Transverse colon (tissue), 4 donors: ENCODE results near the gene VWA8. TPM values are rescaled to one million over a fixed set of nuclear protein-coding genes. Genes with fewer than 3 reads are reported as not detected.
"Not testable (repeated sequence)": the region's sequence is repeated elsewhere in the genome, so short reads cannot be mapped to it uniquely, and the experiment has no call there.

Experiments used
- DNase-seq: peaks from one replicate; pipeline ENCODE4 v3.0.0-alpha.2; 2019
- H3K27ac ChIP-seq, 4 donors: fragments of 200-600 bp; sonication (generic); 2 replicates each; pipeline ENCODE4 v1.5.1; 2016 to 2018; ENCODE audit warnings: inconsistent platforms in 4 of 4
- H3K27me3 ChIP-seq: fragments of 200-600 bp; sonication (generic); 2 replicates; pipeline ENCODE4 v1.5.1; 2017; ENCODE audit warnings: inconsistent platforms
- H3K36me3 ChIP-seq, 4 donors: fragments of 200-600 bp; sonication (generic); 2 replicates each; pipeline ENCODE4 v1.5.1; 2017 to 2019; ENCODE audit warnings: inconsistent platforms in 4 of 4
- H3K4me1 ChIP-seq, 4 donors: fragments of 200-600 bp; sonication (generic); 2 replicates each; pipeline ENCODE4 v1.5.1; 2017 to 2020; ENCODE audit warnings: inconsistent platforms in 4 of 4
- H3K4me3 ChIP-seq, 4 donors: fragments of 200-600 bp; sonication (generic); 1 replicate in 1 of 4; 2 replicates in 3 of 4; pipeline versions ENCODE4 v1.5.1 to v1.6.1; 2017 to 2019; ENCODE audit warnings: inconsistent platforms in 4 of 4
- H3K9me3 ChIP-seq, 2 donors: fragments of 200-600 bp; sonication (generic); 2 replicates each; pipeline ENCODE4 v1.5.1; 2017 to 2019; ENCODE audit warnings: inconsistent platforms in 2 of 2
- CTCF ChIP-seq, 5 experiments: fragments of 200-600 bp in 3 of 5; fragments of 450-650 bp in 2 of 5; sonication (generic) in 3 of 5; IDR thresholded peaks; 1 replicate in 2 of 5; 2 replicates in 3 of 5; pipeline ENCODE4 v1.5.1; 2016 to 2017; ENCODE audit warnings: antibody characterized with exemption in 5 of 5, inconsistent platforms in 3 of 5, mild to moderate bottlenecking in 2 of 5, moderate library complexity in 1 of 5
- EP300 ChIP-seq: sonication (generic); formaldehyde crosslinking; IDR thresholded peaks from one replicate; pipeline ENCODE4 v1.6.1; 2017; ENCODE audit warnings: antibody characterized with exemption, low read depth
- POLR2A ChIP-seq: fragments of 450-650 bp; IDR thresholded peaks from one replicate; pipeline ENCODE4 v1.6.1; 2016; ENCODE audit warnings: antibody characterized with exemption, mild to moderate bottlenecking, moderate library complexity
- POLR2AphosphoS5 ChIP-seq, 3 donors: sonication (generic); formaldehyde crosslinking; IDR thresholded peaks; one replicate each; pipeline ENCODE4 v1.6.1; 2016; ENCODE audit warnings: antibody characterized with exemption in 3 of 3
- WGBS, 2 donors: methylation state at CpG; one replicate each; pipeline ENCODE4 v1.1.5; 2018; ENCODE audit warnings: low coverage in 1 of 2; 5-methylcytosine and 5-hydroxymethylcytosine counted together
- in situ Hi-C, 4 donors: fragments of 200-750 bp; cut with MboI; loops; one replicate each; pipeline versions ENCODE4 v1.15.0 to v1.15.1; 2017; ENCODE audit warnings: low sequenced_read_pairs in 3 of 4, low pct_ligation_motif_present in 1 of 4, low pct_unique_long_range_greater_than_20kb in 1 of 4
- intact Hi-C: fragments of 100-400 bp; cut with DNase I; formaldehyde crosslinking; loops from one replicate; pipeline ENCODE4 v1.15.1; 2023; ENCODE audit warnings: low total_unique reads
- total RNA-seq, 4 donors: library from RNA; depleted of rRNA; stranded (reverse); fragments of >200 nt; gene quantifications; one replicate each; pipeline ENCODE4 v1.1.0, GENCODE V29; 2016

Gene VWA8
- total RNA-seq, 4 donors from 2014 or later: 12.7 to 65.1 (median 35.0) TPM

GRCh38 chr13:41543664-41544300 is 417.1 kb downstream of the VWA8 start:
- no peak overlapping the region for H3K27ac ChIP-seq
- in situ Hi-C loops: no loop called here
- 86% methylated on average over 7 of the region's 7 CpGs; no CpG with 5 or more reads in 1 of the 2 donors for WGBS, 2 donors

DNA sequence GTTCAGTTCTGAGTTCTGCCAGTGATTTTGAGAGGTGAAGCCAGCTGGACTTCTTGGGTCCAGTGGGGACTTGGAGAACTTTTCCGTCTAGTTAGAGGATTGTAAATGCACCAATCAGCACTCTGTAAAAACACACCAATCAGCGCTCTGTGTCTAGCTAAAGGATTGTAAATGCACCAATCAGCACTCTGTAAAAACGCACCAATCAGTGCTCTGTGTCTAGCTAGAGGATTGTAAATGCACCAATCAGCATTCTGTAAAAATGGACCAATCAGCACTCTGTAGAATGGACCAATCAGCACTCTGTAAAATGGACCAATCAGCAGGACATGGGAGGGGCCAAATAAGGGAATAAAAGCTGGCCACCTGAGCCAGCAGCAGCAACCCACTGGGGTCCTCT is 418.1 kb downstream of the VWA8 start:
- 97% methylated on average over 3 of the region's 3 CpGs; no CpG with 5 or more reads in 1 of the 2 donors for WGBS, 2 donors
- DNase-seq, H3K9me3 ChIP-seq: not testable (repeated sequence)

More at GRCh38 chr13:41543664-41544300, 417.1 kb downstream of the VWA8 start:
- H3K36me3 ChIP-seq: no peaks in the 10 kb centered on the region
- no peaks in the 10 kb centered on the region for H3K27me3 ChIP-seq
- H3K4me3 ChIP-seq: no peak overlapping the region
- peaks cover 0 to 12% (median 5%) of the 10 kb centered on the region in 4 donors for H3K4me1 ChIP-seq
- TF ChIP-seq POLR2AphosphoS5 (IDR thresholded peaks at IDR 0.05): no peak
- TF ChIP-seq EP300: no peak
- TF ChIP-seq CTCF (IDR thresholded peaks at IDR 0.05): no peak
- no peak for TF ChIP-seq POLR2A
- intact Hi-C loops: no loop called here
- DNase-seq: no peak
- no peaks in the 10 kb centered on the region for H3K9me3 ChIP-seq

GRCh38 chr13:41542281-41542680 is 418.6 kb downstream of the VWA8 start:
- 93 to 100% methylated on average over 1 to 10 of the region's 10 CpGs for WGBS, 2 donors
- Histone ChIP-seq H3K27me3 (no peaks in the 10 kb centered on the region), H3K36me3 (no peaks in the 10 kb centered on the region), H3K9me3 (no peaks in the 10 kb centered on the region), H3K4me3 (no peak overlapping the region), H3K4me1 (peaks cover 0 to 12% (median 5%) of the 10 kb centered on the region in 4 donors), H3K27ac (no peak overlapping the region)
- TF ChIP-seq EP300 (no peak), POLR2A (no peak), CTCF (IDR thresholded peaks at IDR 0.05) (no peak), POLR2AphosphoS5 (IDR thresholded peaks at IDR 0.05) (no peak)
- intact Hi-C loops: no loop called here
- in situ Hi-C loops: no loop called here
- DNase-seq: no peak

More for the DNA sequence above, 418.1 kb downstream of the VWA8 start:
- H3K4me3 ChIP-seq, in situ Hi-C loops, H3K36me3 ChIP-seq, intact Hi-C loops, H3K27me3 ChIP-seq, H3K27ac ChIP-seq: not testable (repeated sequence)
- H3K4me1 ChIP-seq: peaks cover 0 to 12% (median 5%) of the 10 kb centered on the region in 4 donors

DNA sequence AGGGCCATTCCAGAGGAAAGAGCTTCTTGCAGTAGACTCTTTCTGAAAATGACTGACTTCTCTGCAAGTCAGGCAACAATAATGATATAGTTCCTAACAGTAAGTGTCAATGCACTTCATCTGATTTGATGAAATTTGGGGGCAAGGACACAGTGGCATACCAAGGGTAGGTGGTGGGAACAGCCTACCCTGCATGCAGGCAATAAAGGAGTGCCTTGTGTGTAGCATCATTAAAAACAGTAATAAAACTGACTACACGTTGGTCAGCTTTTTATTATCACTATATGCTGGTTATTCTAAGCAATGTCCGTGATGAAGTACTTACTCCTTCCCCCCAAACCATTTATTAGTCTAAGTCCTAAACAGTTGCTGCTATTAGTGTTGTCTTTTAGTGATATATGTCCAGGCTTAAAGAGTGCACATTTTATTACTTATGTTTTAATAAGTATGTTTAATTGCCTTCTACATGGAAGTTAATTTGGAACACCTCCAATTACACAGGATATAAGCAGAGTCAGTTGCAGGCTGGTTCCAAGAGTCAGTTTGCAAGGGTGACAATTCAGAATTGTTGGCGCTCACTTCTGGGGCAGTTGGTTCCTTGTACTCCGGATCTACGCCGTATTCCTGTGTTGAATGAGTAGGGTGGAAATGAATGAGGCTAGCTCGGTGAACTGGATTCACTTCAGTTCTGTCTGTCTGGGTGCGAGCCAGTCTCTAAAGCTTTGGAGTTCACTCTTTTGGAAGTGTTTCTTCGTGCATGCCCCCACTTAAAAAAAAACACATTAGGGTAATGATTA is 419.6 kb downstream of the VWA8 start:
- in situ Hi-C loops: no loop called here

DNA sequence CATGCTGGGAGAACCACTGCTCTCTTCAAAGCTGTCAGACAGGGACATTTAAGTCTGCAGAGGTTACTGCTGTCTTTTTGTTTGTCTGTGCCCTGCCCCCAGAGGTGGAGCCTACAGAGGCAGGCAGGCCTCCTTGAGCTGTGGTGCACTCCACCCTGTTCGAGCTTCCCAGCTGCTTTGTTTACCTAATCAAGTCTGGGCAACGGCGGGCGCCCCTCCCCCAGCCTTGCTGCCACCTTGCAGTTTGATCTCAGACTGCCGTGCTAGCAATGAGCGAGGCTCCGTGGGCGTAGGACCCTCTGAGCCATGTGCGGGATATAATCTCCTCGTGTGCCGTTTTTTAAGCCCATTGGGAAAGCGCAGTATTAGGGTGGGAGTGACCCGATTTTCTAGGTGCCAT is 420.7 kb downstream of the VWA8 start:
- 55% methylated on average over 13 of the region's 13 CpGs; no CpG with 5 or more reads in 1 of the 2 donors for WGBS, 2 donors

More for the DNA sequence above, 419.6 kb downstream of the VWA8 start:
- H3K4me1 ChIP-seq: peaks cover 0 to 12% (median 5%) of the 10 kb centered on the region in 4 donors
- TF ChIP-seq CTCF (IDR thresholded peaks at IDR 0.05) (no peak), EP300 (no peak), POLR2A (no peak), POLR2AphosphoS5 (IDR thresholded peaks at IDR 0.05) (no peak)
- H3K27ac ChIP-seq: peak overlapping the region in 1 of 4 donors; percentile 6
- WGBS, 2 donors: 41 to 68% methylated on average over 7 to 9 of the region's 9 CpGs
- no peak for DNase-seq
- H3K9me3 ChIP-seq: no peaks in the 10 kb centered on the region
- no peaks in the 10 kb centered on the region for H3K36me3 ChIP-seq
- H3K4me3 ChIP-seq: no peak overlapping the region
- intact Hi-C loops: no loop called here
- H3K27me3 ChIP-seq: no peaks in the 10 kb centered on the region

More for the DNA sequence above, 420.7 kb downstream of the VWA8 start:
- Histone ChIP-seq H3K27ac (peak overlapping the region in 1 of 4 donors; percentile 6), H3K4me1 (peaks cover 0 to 12% (median 5%) of the 10 kb centered on the region in 4 donors)
- peak; percentile 74 for DNase-seq
- in situ Hi-C loops, H3K36me3 ChIP-seq, H3K4me3 ChIP-seq, H3K27me3 ChIP-seq, intact Hi-C loops, H3K9me3 ChIP-seq: not testable (repeated sequence)
